Measurements from ENCODE around the gene DCLK2.

The DCLK2 gene

DNA sequence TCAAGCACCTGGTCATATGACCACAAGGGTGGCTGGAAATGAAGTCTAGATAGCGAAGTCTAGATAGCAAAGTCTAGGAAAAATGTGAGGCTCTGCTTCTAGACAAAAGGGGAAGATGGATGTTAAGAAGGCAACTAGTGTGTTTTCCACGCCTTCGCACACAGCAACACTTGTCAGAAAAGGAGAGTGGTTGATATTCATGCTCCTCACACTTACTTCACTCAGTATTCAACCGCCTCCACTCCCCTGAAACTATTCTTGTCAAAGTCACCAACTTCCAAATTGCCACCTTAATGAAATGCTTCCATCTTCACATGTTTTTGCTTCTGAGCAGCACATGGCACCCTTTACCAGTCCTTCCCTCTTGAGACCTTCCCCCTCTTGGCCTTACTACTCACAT is 27.7 kb upstream of the DCLK2 start:
- TF ChIP-seq, protein P1, sequence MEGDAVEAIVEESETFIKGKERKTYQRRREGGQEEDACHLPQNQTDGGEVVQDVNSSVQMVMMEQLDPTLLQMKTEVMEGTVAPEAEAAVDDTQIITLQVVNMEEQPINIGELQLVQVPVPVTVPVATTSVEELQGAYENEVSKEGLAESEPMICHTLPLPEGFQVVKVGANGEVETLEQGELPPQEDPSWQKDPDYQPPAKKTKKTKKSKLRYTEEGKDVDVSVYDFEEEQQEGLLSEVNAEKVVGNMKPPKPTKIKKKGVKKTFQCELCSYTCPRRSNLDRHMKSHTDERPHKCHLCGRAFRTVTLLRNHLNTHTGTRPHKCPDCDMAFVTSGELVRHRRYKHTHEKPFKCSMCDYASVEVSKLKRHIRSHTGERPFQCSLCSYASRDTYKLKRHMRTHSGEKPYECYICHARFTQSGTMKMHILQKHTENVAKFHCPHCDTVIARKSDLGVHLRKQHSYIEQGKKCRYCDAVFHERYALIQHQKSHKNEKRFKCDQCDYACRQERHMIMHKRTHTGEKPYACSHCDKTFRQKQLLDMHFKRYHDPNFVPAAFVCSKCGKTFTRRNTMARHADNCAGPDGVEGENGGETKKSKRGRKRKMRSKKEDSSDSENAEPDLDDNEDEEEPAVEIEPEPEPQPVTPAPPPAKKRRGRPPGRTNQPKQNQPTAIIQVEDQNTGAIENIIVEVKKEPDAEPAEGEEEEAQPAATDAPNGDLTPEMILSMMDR (IDR thresholded peaks at IDR 0.05; ENCODE audit: borderline replicate concordance, control extremely low read depth, extremely low read depth, insufficient read depth, missing control alignments), result no peak
- in situ Hi-C loops (cut with MboI; ENCODE audit: low sequenced_read_pairs, unreplicated experiment), result no loop called here
- DNase-seq (ENCODE audit: low spot score), result no peak

DNA sequence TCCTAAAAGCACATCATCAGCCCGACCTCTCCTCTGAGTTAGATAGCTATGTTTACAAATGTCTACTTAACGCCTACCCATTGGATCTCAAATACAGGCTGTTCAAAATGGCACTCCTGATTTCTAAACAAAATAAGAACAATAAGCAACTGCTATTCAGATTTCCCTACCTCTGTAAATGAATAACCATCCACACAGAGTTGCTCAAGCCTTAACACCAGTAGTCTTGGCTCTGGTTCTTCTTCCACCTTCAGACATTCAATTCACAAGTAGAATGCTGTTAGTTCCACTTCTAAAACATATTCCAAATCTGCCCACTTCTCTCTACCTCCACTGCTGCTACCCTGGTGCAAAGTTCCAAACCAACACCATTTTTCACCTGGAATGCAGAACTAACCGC is 27.1 kb upstream of the DCLK2 start:
- TF ChIP-seq, protein P1 (IDR thresholded peaks at IDR 0.05; ENCODE audit: borderline replicate concordance, control extremely low read depth, extremely low read depth, insufficient read depth, missing control alignments), result no peak
- DNase-seq (ENCODE audit: low spot score), result no peak
- in situ Hi-C loops (cut with MboI; ENCODE audit: low sequenced_read_pairs, unreplicated experiment), result no loop called here

DNA sequence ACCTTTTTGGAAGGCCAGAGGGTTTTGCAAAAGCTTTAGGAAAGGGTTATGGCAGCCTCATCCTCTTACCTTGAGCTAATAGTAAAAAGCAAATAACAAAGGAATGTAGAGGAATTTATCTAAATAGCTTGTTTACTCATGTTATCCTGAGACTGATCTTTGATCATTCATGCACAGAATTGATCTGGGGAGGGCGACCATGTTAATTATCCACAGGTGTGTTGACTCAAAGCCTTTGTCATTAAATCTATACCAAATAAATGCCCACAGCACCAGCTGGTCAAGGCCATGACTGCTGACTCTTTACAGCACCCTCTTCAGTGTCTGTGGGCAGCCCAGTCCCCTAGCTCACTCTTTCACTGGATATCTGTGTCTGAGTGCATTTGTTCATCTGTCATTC is 22.8 kb upstream of the DCLK2 start:
- in situ Hi-C loops (cut with MboI; ENCODE audit: low sequenced_read_pairs, unreplicated experiment), result no loop called here
- TF ChIP-seq, protein P1 (IDR thresholded peaks at IDR 0.05; ENCODE audit: borderline replicate concordance, control extremely low read depth, extremely low read depth, insufficient read depth, missing control alignments), result no peak
- no peak for DNase-seq (ENCODE audit: low spot score)

DNA sequence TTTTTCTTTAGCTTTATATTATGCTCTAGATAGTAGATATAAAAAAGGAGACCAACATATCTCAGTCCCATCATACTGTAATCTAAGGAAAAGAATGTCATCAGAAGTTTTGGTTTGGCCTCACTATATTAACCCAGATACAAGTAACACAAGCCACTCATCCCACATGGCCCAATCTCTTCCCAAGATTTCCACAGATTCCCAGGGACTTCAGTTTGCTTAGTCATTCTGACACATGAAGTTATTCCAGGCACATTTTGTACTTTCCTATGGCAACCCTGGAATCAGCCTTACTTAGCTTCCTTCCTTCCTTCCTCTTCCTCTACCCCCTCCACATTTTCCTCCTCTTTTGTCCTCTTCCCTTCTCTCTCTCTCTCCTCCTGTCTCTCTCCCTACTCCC is 21.7 kb upstream of the DCLK2 start:
- in situ Hi-C loops (cut with MboI; ENCODE audit: low sequenced_read_pairs, unreplicated experiment), result no loop called here
- TF ChIP-seq, protein P1 (IDR thresholded peaks at IDR 0.05; ENCODE audit: borderline replicate concordance, control extremely low read depth, extremely low read depth, insufficient read depth, missing control alignments), result no peak
- DNase-seq (ENCODE audit: low spot score), result no peak

DNA sequence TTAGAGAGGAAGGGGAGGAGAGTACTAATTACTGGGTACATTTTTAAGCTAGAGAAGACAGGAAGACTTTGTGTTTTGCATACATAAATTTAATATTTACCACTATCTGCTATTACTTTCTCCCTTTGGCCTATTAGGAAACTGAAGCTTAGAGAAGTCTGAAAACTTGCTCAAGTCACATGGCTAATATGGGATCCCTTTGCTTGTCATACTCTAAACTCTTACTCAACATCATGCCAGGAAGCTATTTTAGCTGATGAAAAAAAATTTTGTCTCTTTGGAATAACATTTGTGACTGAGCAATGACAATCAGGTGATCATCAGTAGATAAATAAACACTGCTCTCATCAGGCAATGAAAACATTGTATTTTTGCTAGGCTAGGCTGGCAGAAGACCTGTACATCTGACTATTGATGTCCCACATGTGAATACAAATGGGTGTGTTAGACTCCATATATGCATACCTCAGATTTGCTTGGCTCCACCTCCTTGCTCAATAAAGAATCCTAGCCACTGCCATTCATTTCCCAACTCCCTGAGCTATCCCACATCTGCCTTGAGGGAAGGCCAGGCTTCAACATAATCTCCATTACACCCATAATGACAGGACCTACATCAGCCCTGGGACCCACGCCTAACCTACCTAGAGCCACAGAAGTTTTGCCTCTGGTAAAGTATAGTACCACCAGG is 17.0 kb upstream of the DCLK2 start:
- TF ChIP-seq, protein P1 (IDR thresholded peaks at IDR 0.05; ENCODE audit: borderline replicate concordance, control extremely low read depth, extremely low read depth, insufficient read depth, missing control alignments), result no peak
- in situ Hi-C loops (cut with MboI; ENCODE audit: low sequenced_read_pairs, unreplicated experiment), result no loop called here
- DNase-seq (ENCODE audit: low spot score), result no peak

DNA sequence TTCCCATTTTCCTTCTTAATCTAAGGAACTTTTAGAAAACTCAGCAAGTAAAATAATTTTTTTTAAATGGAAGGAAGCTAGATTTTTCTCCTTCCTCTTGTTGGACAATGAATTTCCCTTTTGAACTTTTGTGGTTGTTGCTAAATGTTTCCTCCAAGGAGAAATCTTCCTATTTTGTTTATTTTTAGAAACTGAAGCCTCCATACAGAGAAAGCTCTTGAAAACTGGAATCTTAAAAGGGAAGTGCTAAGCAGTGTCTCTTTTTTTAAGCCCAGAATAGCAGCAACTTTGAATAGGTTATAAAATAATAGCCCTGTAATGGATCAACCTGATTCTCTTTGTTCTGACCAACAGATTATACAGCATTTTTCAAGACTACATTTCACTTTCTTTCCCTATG is 15.1 kb upstream of the DCLK2 start:
- in situ Hi-C loops (cut with MboI; ENCODE audit: low sequenced_read_pairs, unreplicated experiment), result no loop called here
- DNase-seq (ENCODE audit: low spot score), result no peak
- TF ChIP-seq, protein P1 (IDR thresholded peaks at IDR 0.05; ENCODE audit: borderline replicate concordance, control extremely low read depth, extremely low read depth, insufficient read depth, missing control alignments), result no peak
